CD4-positive, alpha-beta T cell treated with Interleukin-15 for 1 hour (primary cell): ENCODE results near the gene SERF2.
"Not testable (repeated sequence)": the region's sequence is repeated elsewhere in the genome, so short reads cannot be mapped to it uniquely, and the experiment has no call there.

Experiments
- DNase-seq: peaks from one replicate; pipeline ENCODE4 v3.0.0-alpha.2; 2020

Gene SERF2

DNA sequence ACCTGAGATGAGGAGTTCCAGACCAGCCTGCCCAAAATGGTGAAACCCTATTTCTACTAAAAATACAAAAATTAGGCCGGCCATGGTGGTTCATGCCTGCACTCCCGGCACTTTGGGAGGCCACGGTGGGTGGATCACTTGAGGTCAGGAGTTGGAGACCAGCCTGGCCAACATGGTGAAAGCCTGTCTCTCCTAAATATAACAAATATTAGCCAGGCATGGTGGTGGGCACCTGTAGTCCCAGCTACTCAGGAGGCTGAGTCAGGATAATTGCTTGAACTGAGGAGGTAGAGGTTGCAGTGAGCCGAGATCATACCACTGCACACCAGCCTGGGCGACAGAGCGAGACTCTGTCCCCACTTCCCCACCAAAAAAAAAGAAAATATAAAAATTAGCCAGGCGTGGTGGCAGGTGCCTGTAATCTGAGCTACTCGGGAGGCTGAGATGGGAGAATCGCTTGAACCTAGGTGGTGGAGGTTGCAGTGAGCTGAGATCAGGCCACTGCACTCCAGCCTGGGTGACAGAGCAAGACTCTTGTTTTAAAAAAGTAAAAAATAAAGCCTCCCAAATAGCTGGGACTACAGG lies 38.7 kb downstream of the SERF2 start:
- DNase-seq: not testable (repeated sequence)

GRCh38 chr15:43831519-43832052 lies 39.5 kb downstream of the SERF2 start:
- not testable (repeated sequence) for DNase-seq

GRCh38 chr15:43832485-43832884 lies 40.4 kb downstream of the SERF2 start:
- not testable (repeated sequence) for DNase-seq

DNA sequence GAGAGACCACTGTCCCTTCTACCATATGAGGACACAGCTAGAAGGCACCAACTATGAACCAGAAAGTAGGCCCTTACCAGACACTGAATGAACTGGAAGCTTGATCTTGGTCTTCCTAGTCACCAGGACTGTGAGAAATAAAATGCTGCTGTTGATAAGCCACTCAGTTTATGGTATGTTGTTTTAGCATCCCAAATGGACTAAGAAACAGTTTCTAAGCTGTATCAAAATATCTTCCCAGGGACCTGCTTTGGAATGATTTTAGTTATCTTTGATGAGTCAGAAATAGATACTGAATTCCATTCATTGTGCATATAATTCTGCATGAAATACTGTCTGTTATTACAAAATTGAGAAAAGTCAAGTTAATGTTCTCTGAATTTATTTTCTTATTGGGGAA lies 53.3 kb downstream of the SERF2 start:
- DNase-seq: no peak
